Stimulated activated CD4-positive, alpha-beta T cell treated with anti-CD3 and anti-CD28 coated beads, TNF-alpha, amount 100 ng/mL, for 48 hours (primary cell): ENCODE data around the gene AIPL1.

Source experiments
- DNase-seq, 3 donors: peaks; one replicate each; pipeline ENCODE4 v3.0.0-alpha.2; 2020; ENCODE audit warnings: low read depth in 3 of 3

Gene AIPL1

GRCh38 chr17:6450926-6451832, 16.3 kb upstream of the AIPL1 start:
- no peak for DNase-seq

DNA sequence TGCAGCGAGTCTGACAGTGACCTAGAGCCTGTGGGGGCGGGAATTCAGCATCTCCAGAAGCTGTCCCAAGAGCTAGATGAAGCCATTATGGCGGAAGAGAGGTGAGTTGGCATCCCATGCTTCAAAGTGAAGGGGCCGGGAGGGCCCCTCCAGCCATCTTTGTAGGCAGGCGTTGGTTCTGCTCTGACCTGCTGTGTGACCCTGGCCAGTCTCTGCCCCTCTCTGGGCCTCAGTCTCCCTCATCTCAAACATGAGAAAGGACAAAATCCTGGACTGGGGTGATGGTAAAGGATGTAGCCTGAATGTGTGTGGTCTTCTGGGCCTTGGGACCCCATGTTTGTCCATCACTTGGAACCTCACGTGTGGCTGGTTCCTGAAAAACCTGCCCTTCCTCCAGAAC, 14.4 kb upstream of the AIPL1 start:
- no peak for DNase-seq

DNA sequence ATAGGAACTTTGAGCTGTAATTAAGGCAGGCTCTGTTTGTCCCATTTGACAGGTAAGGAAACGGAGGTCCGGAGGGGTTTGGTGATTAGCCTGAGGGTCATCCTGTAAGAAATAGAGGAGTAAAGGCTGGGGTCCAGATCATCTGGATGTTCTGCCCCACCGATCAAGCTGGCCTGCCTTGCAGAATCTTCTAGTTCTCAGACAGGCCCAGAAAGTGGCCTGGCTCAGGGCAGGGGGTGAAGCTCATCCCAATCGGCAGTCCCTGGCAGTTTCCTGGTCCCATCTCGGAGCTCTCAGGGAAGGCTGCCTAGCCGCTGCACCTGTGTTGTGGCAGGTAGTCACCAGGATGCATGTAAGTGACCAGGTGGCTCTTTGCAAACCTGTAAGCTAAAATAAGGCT, 13.6 kb upstream of the AIPL1 start:
- no peak for DNase-seq

GRCh38 chr17:6446516-6447100, 11.7 kb upstream of the AIPL1 start:
- DNase-seq, result no peak

GRCh38 chr17:6444571-6445335, 9.8 kb upstream of the AIPL1 start:
- DNase-seq, result no peak

GRCh38 chr17:6443692-6444570, 9.0 kb upstream of the AIPL1 start, which contains the start of gene PIMREG:
Gene PIMREG, plus strand, starts transcription at chr17:6444455. Its CDS starts 656 bp downstream, at chr17:6445111.
- DNase-seq, result peak; percentile 90 to 96 (median 92)

DNA sequence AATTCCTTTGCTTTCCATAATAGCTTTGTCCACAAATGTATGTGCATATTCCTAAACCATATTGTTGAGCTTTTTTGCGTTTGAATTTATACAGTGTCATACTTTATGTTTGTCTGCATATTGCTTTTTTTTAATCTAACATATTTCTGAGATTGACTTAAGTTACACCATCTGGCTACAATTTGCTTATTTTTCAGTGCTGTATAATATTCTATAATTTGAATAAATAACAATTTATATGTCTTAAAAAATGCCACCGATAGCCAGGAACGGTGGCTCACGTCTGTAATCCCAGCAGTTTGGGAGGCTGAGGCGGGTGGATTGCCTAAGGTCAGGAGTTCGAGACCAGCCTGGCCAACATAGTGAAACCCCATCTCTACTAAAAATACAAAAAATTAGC, 7.9 kb upstream of the AIPL1 start:
- DNase-seq, result no peak

GRCh38 chr17:6439951-6440350, 5.0 kb upstream of the AIPL1 start:
- no peak for DNase-seq

DNA sequence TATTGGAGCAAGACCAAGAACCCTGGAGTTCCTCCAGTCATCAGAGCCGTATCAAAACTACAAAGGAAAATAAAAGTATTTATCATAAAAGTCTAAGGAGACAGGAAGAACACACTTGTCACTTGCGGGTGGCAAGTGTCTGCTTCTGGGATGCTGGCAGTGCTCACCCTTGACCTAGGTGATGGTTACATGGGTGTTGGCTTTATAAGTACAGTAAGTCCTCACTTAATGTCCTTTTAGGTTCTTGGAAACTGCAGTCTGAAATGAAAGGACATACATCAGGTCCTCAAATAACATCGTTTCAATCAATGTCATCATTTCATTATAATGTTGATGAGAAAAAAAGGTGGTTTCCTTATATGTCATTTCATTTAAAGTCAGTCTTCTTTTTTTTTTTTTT, 3.0 kb upstream of the AIPL1 start:
- DNase-seq, result no peak

GRCh38 chr17:6437466-6437865, 2.5 kb upstream of the AIPL1 start:
- DNase-seq, result no peak

DNA sequence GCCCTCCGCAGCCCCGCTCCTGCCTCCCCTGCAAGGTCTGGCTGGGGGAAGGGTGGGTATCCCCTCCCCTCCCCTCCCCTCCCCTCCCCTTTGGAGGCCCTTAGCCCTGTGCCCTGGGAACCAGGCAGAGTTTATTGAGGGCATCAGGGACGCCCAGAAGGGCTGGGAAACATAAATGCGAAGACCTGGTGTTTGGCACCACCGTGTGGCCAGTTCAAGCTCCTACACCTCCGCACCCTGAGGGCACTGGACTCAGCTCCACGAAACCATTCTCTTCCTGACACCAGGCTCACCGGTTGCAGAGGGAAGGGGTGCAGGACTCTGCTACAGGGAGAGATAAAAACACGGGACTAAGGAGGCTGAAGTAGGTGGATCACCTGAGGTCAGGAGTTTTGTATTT, 1.0 kb upstream of the AIPL1 start:
- peak in 1 of 3 donors; percentile 41 for DNase-seq

DNA sequence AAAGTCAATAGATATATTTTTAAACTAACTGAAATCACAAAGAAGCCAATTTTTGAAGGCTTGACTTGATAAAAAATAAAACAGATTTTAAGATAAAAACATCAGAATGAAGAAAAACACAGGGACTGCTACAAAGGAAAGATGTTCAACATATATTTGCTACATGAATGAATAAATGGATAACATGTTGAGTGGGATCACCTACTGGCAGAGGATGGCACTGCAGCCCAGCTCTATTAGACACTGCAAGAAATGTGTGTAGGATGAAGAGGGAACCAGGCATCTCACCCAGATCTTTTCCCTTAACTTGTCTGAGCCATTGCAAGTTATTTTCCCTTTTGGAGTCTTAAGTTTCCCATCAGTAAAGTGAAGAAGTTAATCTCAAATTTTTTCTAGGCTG, 4.2 kb downstream of the AIPL1 start:
- no peak for DNase-seq

- DNase-seq, result no peak
Observed at GRCh38 chr17:6429266-6429665, 5.7 kb downstream of the AIPL1 start.

- DNase-seq, result no peak
Observed at GRCh38 chr17:6428207-6428965, 6.5 kb downstream of the AIPL1 start.

- DNase-seq, result peak in 2 of 3 donors; percentile 8 to 17
Observed at GRCh38 chr17:6427279-6427781, 7.6 kb downstream of the AIPL1 start.

DNA sequence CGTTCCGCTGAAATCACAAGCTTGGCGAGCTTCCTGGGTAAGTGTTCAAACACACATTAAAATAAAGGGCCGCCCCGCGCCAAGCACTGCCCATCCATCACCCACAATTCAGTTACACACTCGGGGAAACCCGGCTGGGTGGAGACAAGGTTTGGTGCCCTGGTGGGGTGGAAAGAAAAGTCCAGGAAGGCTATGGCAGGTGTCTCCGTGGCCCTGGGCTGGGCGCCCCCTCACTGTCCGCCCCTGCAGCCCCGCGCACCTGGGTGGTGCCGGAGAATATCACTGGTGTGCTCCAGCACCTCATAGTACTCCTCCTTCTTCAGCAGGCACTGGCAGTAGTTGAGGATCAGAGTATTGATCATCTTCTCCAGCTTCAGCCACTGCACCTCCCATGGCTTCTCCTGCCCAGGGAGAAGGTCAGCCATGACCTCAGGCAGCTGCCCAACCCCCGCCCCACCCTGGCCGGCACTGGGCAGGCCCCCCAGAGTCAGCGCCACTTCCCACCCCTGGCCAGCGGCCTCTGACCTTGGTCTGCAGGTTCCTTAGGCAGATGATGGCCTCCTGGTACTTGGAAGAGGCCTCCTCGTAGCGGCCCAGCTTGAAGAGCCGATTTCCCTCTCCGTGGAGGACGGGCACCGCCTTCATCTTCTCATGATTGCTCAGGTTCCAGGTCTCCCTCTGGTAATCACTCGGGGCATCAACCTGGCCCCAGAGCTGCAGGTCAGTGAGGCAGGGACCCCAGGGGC, 8.4 kb downstream of the AIPL1 start:
- no peak for DNase-seq

GRCh38 chr17:6425407-6425806, 9.5 kb downstream of the AIPL1 start:
- DNase-seq, result no peak

- no peak for DNase-seq
Observed at GRCh38 chr17:6423931-6424330, 11.0 kb downstream of the AIPL1 start.

GRCh38 chr17:6422654-6423241, 12.2 kb downstream of the AIPL1 start:
- DNase-seq, result no peak
